Effector memory CD8-positive, alpha-beta T cell (primary cell): ENCODE data around the gene MEIS1.

ENCODE experiments used
- ATAC-seq: fragments of 150-1000 bp; cut with Tn5 transposase; replicated peaks from 2 replicates; pipeline ENCODE4 v1.10.0; 2021; ENCODE audit warnings: mild to moderate bottlenecking, moderate library complexity
- DNase-seq, 3 experiments: peaks; one replicate each; pipeline ENCODE4 v3.0.0; 2021
- H3K27ac Mint-ChIP-seq, 2 donors: one replicate each; pipeline ENCODE4 v1.8.0; 2022; ENCODE audit warnings: mild to moderate bottlenecking in 2 of 2, mixed read lengths in 2 of 2, moderate library complexity in 2 of 2
- H3K27me3 Mint-ChIP-seq, 2 donors: one replicate each; pipeline ENCODE4 v1.8.0; 2022; ENCODE audit warnings: mixed read lengths in 2 of 2
- H3K36me3 Mint-ChIP-seq: one replicate; pipeline ENCODE4 v1.8.0; 2022; ENCODE audit warnings: mild to moderate bottlenecking, moderate library complexity, mixed read lengths; ENCODE audit not compliant: insufficient read depth
- H3K4me1 Mint-ChIP-seq, 2 donors: one replicate each; pipeline ENCODE4 v1.8.0; 2022; ENCODE audit warnings: low read depth in 2 of 2, mixed read lengths in 2 of 2
- H3K4me3 Mint-ChIP-seq, 2 donors: one replicate each; pipeline ENCODE4 v1.8.0; 2022; ENCODE audit warnings: mild to moderate bottlenecking in 2 of 2, mixed read lengths in 2 of 2, moderate library complexity in 2 of 2
- H3K9me3 Mint-ChIP-seq, 2 donors: one replicate each; pipeline ENCODE4 v1.8.0; 2022; ENCODE audit warnings: mixed read lengths in 2 of 2

MEIS1 gene

DNA sequence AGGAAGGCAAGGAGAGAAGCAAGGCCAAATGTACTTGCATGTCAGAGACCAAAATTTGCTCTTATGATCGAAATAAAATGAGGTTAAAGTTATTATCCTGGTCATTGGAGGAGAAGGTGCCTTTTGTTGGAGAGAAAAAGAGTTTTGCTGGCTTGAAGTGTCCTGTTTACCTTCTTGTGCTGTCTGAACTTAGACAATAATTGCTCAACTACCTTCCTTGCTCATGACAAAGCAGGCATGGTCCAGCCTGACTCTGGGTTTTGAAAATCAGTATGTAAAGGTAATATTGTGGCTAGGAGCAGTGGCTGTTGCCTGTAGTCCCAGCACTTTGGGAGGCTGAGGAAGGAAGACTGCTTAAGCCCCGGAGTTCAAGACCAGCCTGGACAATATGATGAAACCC is 89.1 kb downstream of the MEIS1 start:
- Mint-ChIP-seq H3K4me3 (no peak overlapping the region), H3K27me3 (no peaks in the 10 kb centered on the region), H3K9me3 (peaks cover 5 to 16% of the 10 kb centered on the region in 2 donors), H3K27ac (no peak overlapping the region), H3K36me3 (no peaks in the 10 kb centered on the region), H3K4me1 (no peaks in the 10 kb centered on the region)
- DNase-seq, result no peak
- no peak for ATAC-seq

DNA sequence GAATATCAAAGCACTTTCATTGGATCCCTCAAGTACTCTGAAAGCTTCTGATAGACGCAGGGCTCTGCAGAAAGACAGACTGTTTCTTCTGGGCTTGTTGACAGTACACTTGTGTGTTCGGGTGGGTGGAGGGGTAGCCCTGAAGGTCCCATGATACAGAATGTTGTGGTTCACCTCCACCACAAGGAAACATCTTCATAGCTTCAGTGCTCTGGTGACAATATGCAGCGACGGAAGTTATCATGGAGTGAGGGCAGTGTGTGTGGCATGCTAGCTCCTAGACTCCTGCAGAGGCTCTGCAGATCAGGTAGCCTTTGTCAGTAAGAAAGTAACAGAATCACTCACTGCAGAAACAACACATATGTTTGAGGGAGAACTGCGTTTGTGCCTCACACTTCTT is 90.7 kb downstream of the MEIS1 start:
- H3K36me3 Mint-ChIP-seq, result no peaks in the 10 kb centered on the region
- peaks cover 6 to 19% of the 10 kb centered on the region in 2 donors for H3K9me3 Mint-ChIP-seq
- no peaks in the 10 kb centered on the region for H3K27me3 Mint-ChIP-seq

DNA sequence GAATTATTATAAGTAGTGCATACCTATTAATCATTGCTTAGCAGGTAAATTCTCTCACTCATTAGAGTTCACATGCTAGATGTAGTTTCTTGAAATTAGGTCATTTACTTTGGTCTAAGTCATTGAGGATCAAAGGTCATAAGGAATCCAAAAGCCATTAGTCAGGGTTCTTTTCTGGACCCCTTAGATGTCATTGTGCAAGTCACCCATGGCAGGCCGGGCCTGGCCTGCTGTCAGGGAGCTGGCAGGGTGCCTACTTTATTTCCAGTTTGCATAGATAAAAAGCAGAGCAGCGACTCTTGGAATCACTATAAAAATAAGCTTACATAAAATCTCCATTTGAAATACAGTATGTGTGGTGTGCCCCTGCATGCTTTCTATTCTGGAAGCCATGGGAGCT is 91.3 kb downstream of the MEIS1 start:
- no peaks in the 10 kb centered on the region for H3K36me3 Mint-ChIP-seq
- H3K4me3 Mint-ChIP-seq, result no peak overlapping the region
- H3K4me1 Mint-ChIP-seq, result no peaks in the 10 kb centered on the region
- no peak for ATAC-seq
- no peak for DNase-seq
- H3K27ac Mint-ChIP-seq, result no peak overlapping the region
- H3K9me3 Mint-ChIP-seq, result peaks cover 6 to 19% of the 10 kb centered on the region in 2 donors
- H3K27me3 Mint-ChIP-seq, result no peaks in the 10 kb centered on the region

More for the DNA sequence above, 90.7 kb downstream of the MEIS1 start:
- H3K4me1 Mint-ChIP-seq, result no peaks in the 10 kb centered on the region
- no peak overlapping the region for H3K27ac Mint-ChIP-seq
- DNase-seq (no peak), ATAC-seq (no peak)
- H3K4me3 Mint-ChIP-seq, result no peak overlapping the region

DNA sequence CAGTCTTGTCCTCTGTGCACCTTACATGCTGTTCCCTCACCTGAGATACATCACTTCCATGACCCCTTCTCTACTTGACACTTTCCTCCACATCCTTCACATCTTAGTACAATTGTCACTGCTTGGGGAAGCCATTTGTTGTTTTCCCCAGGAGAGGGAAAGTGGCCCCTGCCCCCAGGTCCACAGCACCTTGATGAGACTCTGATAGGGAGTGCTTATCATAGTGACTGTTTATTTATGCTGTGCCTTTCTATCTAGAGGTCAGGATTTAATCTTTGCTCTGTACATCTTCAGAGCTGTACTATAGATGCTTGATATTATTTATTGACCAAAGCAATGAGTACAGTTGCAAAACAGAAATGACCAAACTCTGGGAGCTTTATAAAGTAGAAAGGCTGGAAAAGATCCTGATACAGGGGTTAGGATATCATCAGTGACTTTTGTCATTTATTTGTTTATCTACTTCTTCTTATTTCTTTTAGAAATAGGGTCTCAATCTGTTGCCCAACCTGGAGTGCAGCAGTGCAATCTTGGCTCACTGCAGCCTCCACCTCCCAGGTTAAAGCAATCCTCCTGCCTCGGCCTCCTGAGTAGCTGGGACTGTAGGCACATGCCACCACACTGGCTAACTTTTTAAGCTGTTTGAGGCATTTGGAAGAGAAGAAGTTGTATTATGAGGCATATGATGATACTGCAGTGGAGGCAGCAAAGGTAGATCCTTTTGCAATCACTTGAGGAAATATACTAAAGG is 94.2 kb downstream of the MEIS1 start:
- no peak overlapping the region for H3K4me3 Mint-ChIP-seq
- no peaks in the 10 kb centered on the region for H3K4me1 Mint-ChIP-seq
- no peaks in the 10 kb centered on the region for H3K36me3 Mint-ChIP-seq
- H3K27ac Mint-ChIP-seq, result no peak overlapping the region
- H3K9me3 Mint-ChIP-seq, result peaks cover 3 to 9% of the 10 kb centered on the region in 2 donors
- no peak for ATAC-seq
- no peak for DNase-seq
- H3K27me3 Mint-ChIP-seq, result no peaks in the 10 kb centered on the region

DNA sequence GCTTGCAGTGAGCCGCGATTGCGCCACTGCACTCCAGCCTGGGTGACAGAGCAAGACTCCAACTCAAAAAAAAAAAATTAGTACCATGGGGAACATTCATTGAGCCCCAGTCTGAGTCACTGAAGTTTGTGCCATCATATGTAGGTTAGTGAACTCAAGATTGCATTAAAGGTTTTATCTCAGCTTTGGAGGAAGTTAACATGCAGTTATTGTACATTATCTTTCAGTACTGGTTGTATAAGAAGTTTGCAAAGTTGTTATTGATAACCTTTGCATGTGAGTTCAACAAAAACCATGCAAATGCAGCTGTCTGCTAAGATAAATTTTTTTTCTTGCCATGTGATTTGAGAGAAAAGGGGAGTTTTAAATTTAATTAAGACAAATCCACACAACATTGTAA is 95.7 kb downstream of the MEIS1 start:
- H3K4me1 Mint-ChIP-seq, result no peaks in the 10 kb centered on the region
- H3K4me3 Mint-ChIP-seq, result no peak overlapping the region
- H3K9me3 Mint-ChIP-seq, result peaks cover 3 to 9% of the 10 kb centered on the region in 2 donors
- no peaks in the 10 kb centered on the region for H3K27me3 Mint-ChIP-seq
- no peak for ATAC-seq
- H3K27ac Mint-ChIP-seq, result no peak overlapping the region
- no peak for DNase-seq
- no peaks in the 10 kb centered on the region for H3K36me3 Mint-ChIP-seq

DNA sequence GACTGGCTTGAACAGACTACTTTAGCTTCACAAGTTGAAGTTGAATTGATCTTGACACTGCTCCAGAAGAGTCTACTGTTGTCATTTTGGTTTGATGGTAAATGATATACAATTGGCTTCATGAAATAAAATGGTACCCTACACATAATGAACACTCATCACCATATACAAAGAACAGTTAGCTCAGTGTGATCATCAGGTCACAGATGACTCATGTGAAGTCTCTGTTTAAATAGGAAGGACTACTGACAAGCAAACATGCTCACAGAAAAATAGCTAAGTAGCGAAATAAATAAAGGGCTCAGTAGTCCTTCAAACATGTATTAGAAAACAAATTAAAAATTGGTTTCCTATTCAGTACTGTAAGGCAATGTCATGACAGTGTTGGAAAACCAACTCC is 96.2 kb downstream of the MEIS1 start:
- Mint-ChIP-seq H3K36me3 (no peaks in the 10 kb centered on the region), H3K4me1 (no peaks in the 10 kb centered on the region), H3K4me3 (no peak overlapping the region), H3K9me3 (peaks cover 3 to 9% of the 10 kb centered on the region in 2 donors), H3K27me3 (no peaks in the 10 kb centered on the region), H3K27ac (no peak overlapping the region)
- no peak for ATAC-seq
- no peak for DNase-seq

DNA sequence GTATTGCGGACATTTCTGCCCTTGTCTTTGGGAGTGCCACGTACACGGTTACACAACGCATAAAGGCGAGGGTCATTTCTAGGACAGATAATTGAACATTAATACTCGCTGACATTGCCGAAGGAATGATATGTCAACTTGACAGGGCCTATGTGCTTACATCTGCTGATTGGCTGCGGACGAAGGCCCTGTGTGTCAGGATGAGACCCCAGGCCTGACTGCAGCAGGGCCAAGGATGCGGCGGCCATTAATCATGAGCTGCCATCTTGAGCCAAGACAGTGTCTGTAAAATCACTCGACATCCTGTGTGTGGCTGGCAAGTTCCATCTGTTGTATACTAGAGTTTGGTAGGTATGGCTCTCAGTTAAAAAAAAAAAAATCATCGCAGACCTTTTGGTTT is 96.6 kb downstream of the MEIS1 start:
- Mint-ChIP-seq H3K27ac (no peak overlapping the region), H3K4me3 (no peak overlapping the region), H3K4me1 (no peaks in the 10 kb centered on the region), H3K27me3 (no peaks in the 10 kb centered on the region), H3K9me3 (peaks cover 3 to 9% of the 10 kb centered on the region in 2 donors), H3K36me3 (no peaks in the 10 kb centered on the region)
- DNase-seq (no peak), ATAC-seq (no peak)

DNA sequence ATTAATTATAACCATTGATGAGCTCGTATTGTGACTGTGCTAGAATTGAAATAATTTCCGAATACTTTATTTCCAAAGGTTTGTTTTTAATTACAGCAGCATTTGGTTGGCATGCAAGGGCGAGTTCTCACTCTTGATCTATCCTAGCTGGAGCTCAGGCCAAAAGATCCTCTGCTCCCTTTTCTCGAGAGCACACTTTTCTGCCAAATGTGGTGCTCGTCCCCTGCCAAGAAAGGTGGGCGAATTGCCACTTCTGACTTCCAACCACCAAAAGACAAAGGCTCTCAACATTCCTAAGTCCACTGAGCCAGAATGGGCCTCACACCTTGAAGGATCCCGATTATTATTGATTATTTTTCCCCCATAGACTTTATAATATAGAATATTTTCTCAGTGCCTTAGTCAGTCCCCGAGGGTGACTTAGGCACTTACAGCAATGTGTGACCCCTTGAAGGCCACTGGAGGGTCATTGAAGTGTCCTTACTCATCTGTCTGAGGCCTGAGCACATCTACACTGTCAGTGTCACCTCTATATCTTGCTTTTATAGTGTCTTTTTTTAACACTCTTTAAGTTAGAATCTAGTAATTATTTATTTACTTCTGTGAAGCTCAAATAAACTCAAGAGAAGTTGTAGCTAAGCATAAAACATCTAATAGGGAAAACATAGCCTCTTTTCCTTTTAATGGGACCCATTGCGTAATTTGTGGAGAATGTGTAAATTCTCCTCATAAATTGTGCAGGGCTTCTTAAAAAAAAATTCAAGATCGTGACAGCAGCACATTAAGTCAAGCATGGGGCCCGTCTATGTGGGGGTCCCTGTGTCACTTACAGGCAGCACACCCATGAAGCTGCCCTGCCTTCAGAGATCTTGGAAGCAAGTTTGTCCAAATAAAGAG is 98.3 kb downstream of the MEIS1 start:
- no peaks in the 10 kb centered on the region for H3K36me3 Mint-ChIP-seq

DNA sequence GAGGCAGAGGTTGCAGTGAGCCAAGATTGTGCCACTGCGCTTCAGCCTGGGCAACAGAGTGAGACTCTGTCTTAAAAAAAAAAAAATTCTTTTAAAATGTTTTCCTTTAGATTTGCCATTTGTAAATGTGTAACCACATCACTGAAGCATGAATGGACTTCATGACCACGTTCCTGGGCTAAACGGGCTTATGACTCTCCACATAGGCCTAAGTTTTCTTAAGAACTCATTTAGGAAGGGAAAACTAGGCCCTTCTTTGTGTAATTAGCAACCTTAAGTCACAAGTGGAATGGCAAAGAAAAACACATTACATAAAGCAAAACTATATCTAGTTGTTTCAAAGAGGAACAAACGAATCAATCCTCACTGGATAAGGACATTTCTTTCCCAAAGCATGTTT is 99.5 kb downstream of the MEIS1 start:
- Mint-ChIP-seq H3K4me1 (no peaks in the 10 kb centered on the region), H3K36me3 (no peaks in the 10 kb centered on the region), H3K27ac (no peak overlapping the region), H3K27me3 (no peaks in the 10 kb centered on the region), H3K4me3 (no peak overlapping the region), H3K9me3 (no peaks in the 10 kb centered on the region)
- DNase-seq (no peak), ATAC-seq (no peak)

More for the DNA sequence above, 98.3 kb downstream of the MEIS1 start:
- Mint-ChIP-seq H3K4me3 (no peak overlapping the region), H3K4me1 (no peaks in the 10 kb centered on the region), H3K27ac (no peak overlapping the region), H3K9me3 (peaks cover 3 to 9% of the 10 kb centered on the region in 2 donors), H3K27me3 (no peaks in the 10 kb centered on the region)
- ATAC-seq (no peak), DNase-seq (no peak)

DNA sequence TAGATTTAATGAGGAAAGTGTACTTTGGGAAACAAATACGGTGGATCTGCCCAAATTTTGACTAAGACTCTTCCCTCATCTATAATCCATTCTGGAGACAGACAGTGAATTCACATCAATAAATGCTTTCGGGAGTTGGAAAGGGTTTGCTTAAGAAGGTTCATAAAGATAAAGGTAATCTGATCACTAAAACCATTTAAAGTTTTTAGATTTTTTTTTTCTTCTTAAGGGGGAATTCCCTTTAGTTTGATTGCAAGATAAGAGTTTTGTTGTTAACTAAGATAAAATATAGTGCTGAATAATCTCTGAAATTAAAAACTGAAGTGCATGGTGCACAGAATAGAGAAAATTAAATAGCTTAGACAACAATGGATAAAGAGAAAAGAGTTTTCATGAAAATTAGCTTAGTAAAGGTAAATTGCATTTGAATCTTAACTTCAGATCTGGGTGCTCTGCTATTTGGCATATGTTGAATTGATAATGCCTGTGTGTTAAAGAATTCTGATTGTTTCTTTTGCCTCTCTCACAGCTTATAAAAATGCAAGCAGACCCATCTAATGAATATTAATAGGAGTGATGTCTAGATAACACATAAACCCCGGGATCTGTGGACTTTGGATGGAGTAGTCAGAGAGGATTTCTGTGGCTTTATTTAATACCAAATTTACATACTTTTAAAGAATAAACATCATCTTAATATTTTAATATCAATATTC is 100.8 kb downstream of the MEIS1 start:
- H3K4me1 Mint-ChIP-seq, result no peaks in the 10 kb centered on the region
- H3K9me3 Mint-ChIP-seq, result no peaks in the 10 kb centered on the region
- H3K27ac Mint-ChIP-seq, result no peak overlapping the region
- H3K36me3 Mint-ChIP-seq, result no peaks in the 10 kb centered on the region
- no peaks in the 10 kb centered on the region for H3K27me3 Mint-ChIP-seq
- ATAC-seq (no peak), DNase-seq (no peak)
- no peak overlapping the region for H3K4me3 Mint-ChIP-seq

DNA sequence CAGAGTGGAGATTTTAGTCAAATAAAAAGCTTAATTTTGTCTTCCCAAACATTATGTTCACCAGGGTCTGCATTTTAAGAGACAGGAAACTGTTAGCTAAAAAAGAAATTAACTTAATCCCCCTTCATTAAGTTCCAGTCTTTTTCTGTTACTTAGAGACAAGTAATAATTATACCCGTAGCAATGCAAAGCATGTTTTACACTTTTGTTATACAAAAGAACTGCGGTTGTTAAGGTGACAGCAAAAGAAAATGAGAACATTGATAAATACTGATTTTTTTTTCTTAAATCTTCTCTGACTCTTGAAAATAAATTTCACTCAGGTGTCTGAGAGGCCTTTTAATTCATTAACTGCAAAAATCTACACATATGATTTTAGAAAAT is 101.4 kb downstream of the MEIS1 start:
- H3K9me3 Mint-ChIP-seq, result no peaks in the 10 kb centered on the region
- H3K4me3 Mint-ChIP-seq, result no peak overlapping the region
- H3K36me3 Mint-ChIP-seq, result no peaks in the 10 kb centered on the region
- no peaks in the 10 kb centered on the region for H3K4me1 Mint-ChIP-seq
- H3K27me3 Mint-ChIP-seq, result no peaks in the 10 kb centered on the region
- no peak overlapping the region for H3K27ac Mint-ChIP-seq
- DNase-seq (no peak), ATAC-seq (no peak)

DNA sequence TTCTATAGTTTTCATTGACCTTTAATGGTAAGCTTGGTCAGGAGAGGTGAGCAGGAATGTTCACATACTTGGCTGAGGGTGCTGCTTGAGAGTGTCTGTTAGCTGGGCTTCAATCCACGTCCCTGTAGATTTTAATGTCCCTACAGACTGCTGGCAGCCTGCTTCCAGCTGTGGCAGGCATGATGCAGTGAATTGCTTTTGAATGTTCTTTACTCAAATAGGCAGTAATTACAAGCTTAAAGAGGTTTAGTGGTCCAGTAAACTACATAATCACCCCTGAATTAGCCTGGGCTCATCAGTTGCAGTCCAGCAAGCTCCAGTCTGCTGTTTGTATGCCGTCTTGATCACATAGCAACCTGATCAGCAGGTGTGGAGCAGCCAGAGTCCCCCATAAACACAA is 102.1 kb downstream of the MEIS1 start:
- Mint-ChIP-seq H3K9me3 (no peaks in the 10 kb centered on the region), H3K4me1 (no peaks in the 10 kb centered on the region), H3K4me3 (no peak overlapping the region), H3K27me3 (no peaks in the 10 kb centered on the region), H3K27ac (no peak overlapping the region), H3K36me3 (no peaks in the 10 kb centered on the region)
- DNase-seq (no peak), ATAC-seq (no peak)

DNA sequence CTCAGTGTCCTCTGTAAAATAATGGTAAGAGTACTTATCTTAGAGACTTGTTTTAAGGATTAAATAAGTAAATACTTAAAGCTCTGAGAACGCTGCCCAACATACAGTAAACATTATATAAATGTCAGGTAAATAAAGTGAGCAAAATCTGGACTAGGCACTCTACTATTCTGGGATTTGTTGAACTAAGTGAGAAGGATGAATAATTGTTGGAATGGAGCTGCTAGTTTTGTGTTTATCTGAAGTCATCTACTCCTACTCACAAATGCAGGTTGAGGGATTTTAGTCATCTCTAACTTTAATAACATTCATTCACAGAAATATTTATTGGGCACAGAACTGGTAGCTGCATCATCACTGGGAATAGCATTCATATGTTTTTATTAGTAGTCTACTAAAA is 103.4 kb downstream of the MEIS1 start:
- no peaks in the 10 kb centered on the region for H3K27me3 Mint-ChIP-seq
- no peak for DNase-seq
- H3K9me3 Mint-ChIP-seq, result no peaks in the 10 kb centered on the region
- no peak overlapping the region for H3K27ac Mint-ChIP-seq
- no peaks in the 10 kb centered on the region for H3K4me1 Mint-ChIP-seq
- no peak for ATAC-seq
- H3K36me3 Mint-ChIP-seq, result no peaks in the 10 kb centered on the region
- H3K4me3 Mint-ChIP-seq, result no peak overlapping the region
